Measurements from ENCODE around the gene NDUFAF4.
A peak's percentile ranks its signal among the peaks of the same experiment; 100 is the strongest.

The NDUFAF4 gene

DNA sequence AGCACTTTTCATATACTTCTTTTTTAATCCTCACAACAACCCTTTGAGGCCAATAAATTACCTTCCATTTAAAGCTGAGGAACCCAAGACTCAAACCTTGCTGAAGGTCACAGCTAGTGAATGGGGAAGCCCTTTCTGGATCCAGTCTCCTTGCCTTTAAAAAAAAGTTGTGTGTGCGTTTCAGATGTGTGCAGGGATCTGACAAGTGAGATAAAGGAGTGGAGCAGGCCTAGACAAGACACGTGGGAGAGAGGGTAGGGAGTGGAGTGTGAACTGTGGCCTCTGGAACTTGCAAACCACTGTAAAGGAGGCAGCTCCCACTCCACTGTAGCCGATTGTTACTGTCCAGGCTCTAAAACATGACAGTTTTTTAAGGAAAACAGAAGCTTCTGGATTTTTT, 28.7 kb upstream of the NDUFAF4 start:
- Histone ChIP-seq H3K4me3 (ENCODE audit: low read depth, low read length) (no peak overlapping the region), H3K36me3 (ENCODE audit: control insufficient read depth, insufficient read depth, low read length) (no peaks in the 10 kb centered on the region), H3K27me3 (ENCODE audit: control insufficient read depth, insufficient read depth, low read length) (peaks cover 12% of the 10 kb centered on the region; the same call in 1 of the 2 replicates), H3K27ac (ENCODE audit: low read depth, low read length) (no peak overlapping the region), H3K9me3 (ENCODE audit: control insufficient read depth, insufficient read depth, low read depth, low read length) (no peaks in the 10 kb centered on the region), H3K9ac (ENCODE audit: low read length) (no peak overlapping the region), H3K4me1 (ENCODE audit: control insufficient read depth, insufficient read depth, low read length) (peaks cover 6% of the 10 kb centered on the region; the same call in 1 of the 2 replicates)

- Histone ChIP-seq H3K9ac (ENCODE audit: low read length) (peak overlapping the region; percentile 61), H3K27ac (ENCODE audit: low read depth, low read length) (no peak overlapping the region), H3K9me3 (ENCODE audit: control insufficient read depth, insufficient read depth, low read depth, low read length) (no peaks in the 10 kb centered on the region), H3K4me3 (ENCODE audit: low read depth, low read length) (peak overlapping the region; percentile 94), H3K27me3 (ENCODE audit: control insufficient read depth, insufficient read depth, low read length) (peaks cover 12% of the 10 kb centered on the region; the same call in 1 of the 2 replicates), H3K4me1 (ENCODE audit: control insufficient read depth, insufficient read depth, low read length) (peaks cover 6% of the 10 kb centered on the region; the same call in 1 of the 2 replicates), H3K36me3 (ENCODE audit: control insufficient read depth, insufficient read depth, low read length) (no peaks in the 10 kb centered on the region)
Measured at GRCh38 chr6:96925290-96925687, 27.6 kb upstream of the NDUFAF4 start.

DNA sequence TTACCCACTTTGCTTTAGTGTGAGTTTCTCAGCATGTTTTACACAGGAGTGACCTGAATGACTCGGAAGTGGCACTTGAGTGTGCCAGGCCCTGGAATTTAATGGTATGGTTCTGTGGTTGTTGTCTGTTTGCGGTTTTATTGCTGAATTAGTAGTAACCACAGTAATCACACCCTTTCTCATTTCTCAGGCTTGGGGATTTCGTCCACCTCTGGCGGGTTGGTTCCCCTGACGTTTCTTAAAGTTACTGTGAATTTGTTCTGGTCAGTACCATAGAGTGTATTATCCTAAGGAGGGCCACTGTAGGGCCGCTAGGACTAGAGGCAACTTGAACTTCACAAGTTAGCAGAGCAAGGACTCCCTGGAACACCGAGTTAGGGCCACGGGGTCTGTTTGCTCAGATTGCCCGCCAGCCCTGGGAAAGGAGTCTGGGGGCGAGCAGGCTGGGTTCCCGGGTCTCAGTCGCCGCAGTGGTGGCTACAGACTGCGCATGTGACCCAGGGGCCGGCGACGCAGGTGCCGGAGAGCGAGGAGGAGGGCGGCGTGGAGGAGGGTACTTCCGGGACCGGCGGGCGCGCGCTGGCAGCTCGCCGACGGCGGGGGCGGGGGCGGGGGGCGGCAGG, 26.3 kb upstream of the NDUFAF4 start:
- H3K27me3 ChIP-seq (ENCODE audit: control insufficient read depth, insufficient read depth, low read length): peaks cover 12% of the 10 kb centered on the region; the same call in 1 of the 2 replicates
- H3K36me3 ChIP-seq (ENCODE audit: control insufficient read depth, insufficient read depth, low read length): no peaks in the 10 kb centered on the region
- H3K9me3 ChIP-seq (ENCODE audit: control insufficient read depth, insufficient read depth, low read depth, low read length): no peaks in the 10 kb centered on the region
- peak overlapping the region; percentile 76 for H3K4me3 ChIP-seq (ENCODE audit: low read depth, low read length)
- peaks cover 6% of the 10 kb centered on the region; the same call in 1 of the 2 replicates for H3K4me1 ChIP-seq (ENCODE audit: control insufficient read depth, insufficient read depth, low read length)
- peak overlapping the region; percentile 61 for H3K9ac ChIP-seq (ENCODE audit: low read length)
- H3K27ac ChIP-seq (ENCODE audit: low read depth, low read length): 0 out of 2 replicates have a peak overlapping the region, but pooled peaks have one; percentile 55

- Histone ChIP-seq H3K4me1 (ENCODE audit: control insufficient read depth, insufficient read depth, low read length) (peaks cover 6% of the 10 kb centered on the region; the same call in 1 of the 2 replicates), H3K36me3 (ENCODE audit: control insufficient read depth, insufficient read depth, low read length) (no peaks in the 10 kb centered on the region), H3K27me3 (ENCODE audit: control insufficient read depth, insufficient read depth, low read length) (peaks cover 12% of the 10 kb centered on the region; the same call in 1 of the 2 replicates), H3K9me3 (ENCODE audit: control insufficient read depth, insufficient read depth, low read depth, low read length) (no peaks in the 10 kb centered on the region), H3K4me3 (ENCODE audit: low read depth, low read length) (no peak overlapping the region; the same call in 1 of the 2 replicates), H3K27ac (ENCODE audit: low read depth, low read length) (no peak overlapping the region), H3K9ac (ENCODE audit: low read length) (no peak overlapping the region)
Measured at GRCh38 chr6:96923400-96923799, 25.7 kb upstream of the NDUFAF4 start.

GRCh38 chr6:96917098-96917497, 19.4 kb upstream of the NDUFAF4 start:
- no peaks in the 10 kb centered on the region for H3K36me3 ChIP-seq (ENCODE audit: control insufficient read depth, insufficient read depth, low read length)
- H3K9me3 ChIP-seq (ENCODE audit: control insufficient read depth, insufficient read depth, low read depth, low read length): no peaks in the 10 kb centered on the region
- H3K4me3 ChIP-seq (ENCODE audit: low read depth, low read length): no peak overlapping the region
- no peak overlapping the region for H3K27ac ChIP-seq (ENCODE audit: low read depth, low read length)
- no peaks in the 10 kb centered on the region for H3K27me3 ChIP-seq (ENCODE audit: control insufficient read depth, insufficient read depth, low read length)
- H3K9ac ChIP-seq (ENCODE audit: low read length): no peak overlapping the region
- H3K4me1 ChIP-seq (ENCODE audit: control insufficient read depth, insufficient read depth, low read length): no peaks in the 10 kb centered on the region

DNA sequence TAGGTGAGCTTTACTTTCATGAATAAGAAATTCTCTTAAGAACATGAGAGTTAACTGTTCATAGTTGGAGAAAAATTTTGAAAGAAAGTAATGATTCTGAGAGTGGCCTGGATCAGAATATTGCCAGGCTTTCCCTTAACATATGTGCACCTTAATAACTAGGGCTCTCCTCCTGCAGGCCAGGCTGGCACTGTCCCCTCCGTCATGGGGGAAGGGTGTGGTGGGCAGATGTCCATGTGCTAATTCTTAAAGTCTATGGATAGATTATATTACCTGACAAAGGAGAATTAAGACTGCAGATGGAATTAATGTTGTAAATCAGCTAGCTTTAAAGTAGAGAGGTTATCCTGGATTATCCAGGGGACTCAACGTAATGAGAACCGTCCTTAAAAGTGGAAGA, 15.9 kb upstream of the NDUFAF4 start:
- H3K27me3 ChIP-seq (ENCODE audit: control insufficient read depth, insufficient read depth, low read length): no peaks in the 10 kb centered on the region
- H3K4me3 ChIP-seq (ENCODE audit: low read depth, low read length): no peak overlapping the region
- no peaks in the 10 kb centered on the region for H3K4me1 ChIP-seq (ENCODE audit: control insufficient read depth, insufficient read depth, low read length)
- H3K27ac ChIP-seq (ENCODE audit: low read depth, low read length): no peak overlapping the region
- no peak overlapping the region for H3K9ac ChIP-seq (ENCODE audit: low read length)
- H3K9me3 ChIP-seq (ENCODE audit: control insufficient read depth, insufficient read depth, low read depth, low read length): no peaks in the 10 kb centered on the region
- no peaks in the 10 kb centered on the region for H3K36me3 ChIP-seq (ENCODE audit: control insufficient read depth, insufficient read depth, low read length)

DNA sequence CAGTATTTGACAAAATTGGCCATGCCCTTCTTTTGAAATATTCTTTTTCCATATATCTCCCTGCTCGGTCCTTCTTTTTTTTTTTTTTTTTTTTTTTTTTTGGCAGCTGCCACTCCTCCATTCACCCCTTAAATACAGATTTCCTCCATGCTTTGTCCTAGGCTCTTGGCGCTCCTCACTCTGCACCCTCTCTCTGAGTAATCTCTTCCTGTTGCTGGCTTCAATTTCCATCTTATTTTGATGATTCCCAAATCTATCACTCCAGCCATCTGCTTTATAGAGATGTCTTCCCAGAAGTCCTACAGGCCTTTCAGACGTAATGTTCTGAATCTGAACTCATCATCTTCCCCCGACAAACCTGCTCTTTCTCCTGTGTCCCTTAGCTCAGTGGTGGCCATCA, 14.1 kb upstream of the NDUFAF4 start:
- Histone ChIP-seq H3K36me3 (ENCODE audit: control insufficient read depth, insufficient read depth, low read length) (no peaks in the 10 kb centered on the region), H3K9ac (ENCODE audit: low read length) (no peak overlapping the region), H3K9me3 (ENCODE audit: control insufficient read depth, insufficient read depth, low read depth, low read length) (no peaks in the 10 kb centered on the region), H3K4me3 (ENCODE audit: low read depth, low read length) (no peak overlapping the region), H3K4me1 (ENCODE audit: control insufficient read depth, insufficient read depth, low read length) (no peaks in the 10 kb centered on the region), H3K27me3 (ENCODE audit: control insufficient read depth, insufficient read depth, low read length) (no peaks in the 10 kb centered on the region), H3K27ac (ENCODE audit: low read depth, low read length) (no peak overlapping the region)

- H3K27me3 ChIP-seq (ENCODE audit: control insufficient read depth, insufficient read depth, low read length): no peaks in the 10 kb centered on the region
- no peaks in the 10 kb centered on the region for H3K36me3 ChIP-seq (ENCODE audit: control insufficient read depth, insufficient read depth, low read length)
- no peak overlapping the region for H3K9ac ChIP-seq (ENCODE audit: low read length)
- H3K4me3 ChIP-seq (ENCODE audit: low read depth, low read length): no peak overlapping the region
- no peak overlapping the region for H3K27ac ChIP-seq (ENCODE audit: low read depth, low read length)
- H3K9me3 ChIP-seq (ENCODE audit: control insufficient read depth, insufficient read depth, low read depth, low read length): no peaks in the 10 kb centered on the region
- H3K4me1 ChIP-seq (ENCODE audit: control insufficient read depth, insufficient read depth, low read length): no peaks in the 10 kb centered on the region
Measured at GRCh38 chr6:96911171-96911570, 13.5 kb upstream of the NDUFAF4 start.

GRCh38 chr6:96909811-96910210, 12.1 kb upstream of the NDUFAF4 start:
- Histone ChIP-seq H3K4me1 (ENCODE audit: control insufficient read depth, insufficient read depth, low read length) (no peaks in the 10 kb centered on the region), H3K36me3 (ENCODE audit: control insufficient read depth, insufficient read depth, low read length) (no peaks in the 10 kb centered on the region), H3K9ac (ENCODE audit: low read length) (no peak overlapping the region), H3K27me3 (ENCODE audit: control insufficient read depth, insufficient read depth, low read length) (no peaks in the 10 kb centered on the region), H3K9me3 (ENCODE audit: control insufficient read depth, insufficient read depth, low read depth, low read length) (no peaks in the 10 kb centered on the region), H3K27ac (ENCODE audit: low read depth, low read length) (no peak overlapping the region), H3K4me3 (ENCODE audit: low read depth, low read length) (no peak overlapping the region)

- no peaks in the 10 kb centered on the region for H3K27me3 ChIP-seq (ENCODE audit: control insufficient read depth, insufficient read depth, low read length)
- H3K27ac ChIP-seq (ENCODE audit: low read depth, low read length): no peak overlapping the region
- no peaks in the 10 kb centered on the region for H3K36me3 ChIP-seq (ENCODE audit: control insufficient read depth, insufficient read depth, low read length)
- H3K9me3 ChIP-seq (ENCODE audit: control insufficient read depth, insufficient read depth, low read depth, low read length): no peaks in the 10 kb centered on the region
- no peak overlapping the region for H3K4me3 ChIP-seq (ENCODE audit: low read depth, low read length)
- H3K4me1 ChIP-seq (ENCODE audit: control insufficient read depth, insufficient read depth, low read length): no peaks in the 10 kb centered on the region
- no peak overlapping the region for H3K9ac ChIP-seq (ENCODE audit: low read length)
Measured at GRCh38 chr6:96907498-96907897, 9.8 kb upstream of the NDUFAF4 start.

- H3K4me3 ChIP-seq (ENCODE audit: low read depth, low read length): no peak overlapping the region
- H3K27me3 ChIP-seq (ENCODE audit: control insufficient read depth, insufficient read depth, low read length): no peaks in the 10 kb centered on the region
- peaks cover 8% of the 10 kb centered on the region for H3K4me1 ChIP-seq (ENCODE audit: control insufficient read depth, insufficient read depth, low read length)
- H3K27ac ChIP-seq (ENCODE audit: low read depth, low read length): no peak overlapping the region
- no peak overlapping the region for H3K9ac ChIP-seq (ENCODE audit: low read length)
- H3K9me3 ChIP-seq (ENCODE audit: control insufficient read depth, insufficient read depth, low read depth, low read length): no peaks in the 10 kb centered on the region
- peaks cover 4% of the 10 kb centered on the region for H3K36me3 ChIP-seq (ENCODE audit: control insufficient read depth, insufficient read depth, low read length)
Measured at GRCh38 chr6:96900873-96901272, 3.2 kb upstream of the NDUFAF4 start.
